ENCODE results near the gene MPC2. TPM values are rescaled to one million over a fixed set of nuclear protein-coding genes. Genes with fewer than 3 reads are reported as not detected.

The MPC2 gene
- total and polyA plus RNA-seq, 2 of the 8 experiments (the other 6 are each of a cell fraction or from before 2014, with no cell fraction given): 18.6 to 40.9 TPM

- Histone ChIP-seq H3K18ac (ENCODE audit: extremely low read depth, low read length) (no peak overlapping the region), H4K5ac (ENCODE audit: insufficient read length, low read depth, low read length) (no peak overlapping the region), H3K4me2 (ENCODE audit: insufficient read depth in 1 of 2, low read depth in 2 of 2, low read length in 2 of 2) (no peak overlapping the region), H3K23ac (ENCODE audit: insufficient read length) (no peak overlapping the region), H2BK120ac (replicated peaks; ENCODE audit: low read depth, low read length) (no peak overlapping the region), H4K20me1 (replicated peaks in 1 of 2; ENCODE audit: control insufficient read depth in 1 of 2, insufficient read depth in 2 of 2, low read length in 2 of 2) (no peaks in the 10 kb centered on the region), H3K27ac (ENCODE audit: low read depth, low read length) (no peak overlapping the region), H3K4me3 (ENCODE audit: extremely low read depth in 1 of 4, insufficient read depth in 2 of 4, low read depth in 3 of 4, low read length in 4 of 4) (no peak overlapping the region), H3K79me2 (ENCODE audit: control insufficient read depth in 1 of 2, insufficient read depth in 2 of 2, low read length in 2 of 2) (no peaks in the 10 kb centered on the region), H3K4me1 (replicated peaks in 1 of 4; ENCODE audit: control insufficient read depth in 3 of 4, insufficient read depth in 4 of 4, low read length in 3 of 4) (no peaks in the 10 kb centered on the region), H3K56ac (replicated peaks; ENCODE audit: insufficient read length, low read depth, low read length) (no peak overlapping the region), H3K14ac (ENCODE audit: insufficient read length) (no peak overlapping the region), H2AK5ac (ENCODE audit: low read depth, low read length) (no peak overlapping the region), H2AFZ (ENCODE audit: low read length) (no peak overlapping the region), H3K9me3 (ENCODE audit: insufficient read depth in 2 of 2, low read depth in 1 of 2, low read length in 1 of 2) (no peaks in the 10 kb centered on the region), H3K36me3 (ENCODE audit: control insufficient read depth in 2 of 4, insufficient read depth in 4 of 4, low read length in 3 of 4) (no peaks in the 10 kb centered on the region), H2BK20ac (ENCODE audit: low read length) (no peak overlapping the region), H3K79me1 (ENCODE audit: low read depth, low read length) (no peaks in the 10 kb centered on the region), H2BK15ac (ENCODE audit: low read length) (no peak overlapping the region), H3K23me2 (ENCODE audit: low read depth, low read length) (no peaks in the 10 kb centered on the region), H3K27me3 (replicated peaks in 1 of 4; ENCODE audit: control insufficient read depth in 3 of 4, extremely low read depth in 1 of 4, insufficient read depth in 3 of 4, low read length in 3 of 4) (no peaks in the 10 kb centered on the region), H3K4ac (replicated peaks; ENCODE audit: insufficient read length, low read depth, low read length) (no peak overlapping the region), H4K8ac (ENCODE audit: extremely low read depth, insufficient read depth, low read length) (peak overlapping the region; percentile 25; the same call in 1 of the 2 replicates), H3K9ac (replicated peaks in 1 of 4; ENCODE audit: extremely low read depth in 1 of 4, low read depth in 3 of 4, low read length in 3 of 4) (no peak overlapping the region), H2BK12ac (ENCODE audit: low read depth, low read length) (no peak overlapping the region), H4K91ac (replicated peaks; ENCODE audit: insufficient read length, low read length) (no peak overlapping the region), H2BK5ac (ENCODE audit: low read depth, low read length) (no peak overlapping the region)
- FAIRE-seq (no peak), DNase-seq (ENCODE audit: low read depth in 1 of 2, low spot score in 2 of 2) (no peak)
- POLR2A ChIA-PET (ENCODE audit: partially characterized antibody): no interaction called here
- TF ChIP-seq EP300 (IDR thresholded peaks at IDR 0.05; ENCODE audit: borderline replicate concordance in 1 of 2, low read depth in 2 of 2, low read length in 2 of 2) (no peak), RAD21 (IDR thresholded peaks at IDR 0.05 in 1 of 2, conservative IDR thresholded peaks at IDR 0.05 in 1 of 2; ENCODE audit: low read depth in 2 of 2, low read length in 2 of 2) (no peak), SIN3A (conservative IDR thresholded peaks at IDR 0.05 in 1 of 2, IDR thresholded peaks at IDR 0.05 in 1 of 2; ENCODE audit: low read depth in 1 of 2, low read length in 2 of 2) (no peak), JUND (IDR thresholded peaks at IDR 0.05; ENCODE audit: low read length) (no peak)
- CTCF ChIA-PET (ENCODE audit: partially characterized antibody): no interaction called here
These were observed 46.5 kb downstream of the MPC2 start for GRCh38 chr1:167890400-167890799.
